GM12878 (cell line): ENCODE measurements around the gene MRPS5. TPM values are rescaled to one million over a fixed set of nuclear protein-coding genes. Genes with fewer than 3 reads are reported as not detected.

ENCODE experiments used
- ATF7 ChIP-seq: fragments of 450-650 bp; IDR thresholded peaks from 2 replicates; pipeline ENCODE4 v1.6.1; 2016; ENCODE audit warnings: low read depth, mild to moderate bottlenecking
- CEBPB ChIP-seq, 2 experiments: fragments of 150-350 bp in 1 of 2; IDR thresholded peaks; 2 replicates each; pipeline ENCODE4 v1.6.1; 2012 to 2014; ENCODE audit warnings: low read depth in 2 of 2, low read length in 2 of 2, borderline replicate concordance in 1 of 2, inconsistent platforms in 1 of 2
- CHD2 ChIP-seq: IDR thresholded peaks from 2 replicates; pipeline ENCODE4 v1.6.1; 2011; ENCODE audit warnings: low read depth, low read length, improper control_type of control experiment, borderline replicate concordance
- CREM ChIP-seq: IDR thresholded peaks from 2 replicates; pipeline ENCODE4 v1.6.1; 2014; ENCODE audit warnings: antibody characterized with exemption, low read depth
- EZH2 ChIP-seq: IDR thresholded peaks from 2 replicates; pipeline ENCODE4 v1.6.1; 2012; ENCODE audit warnings: low read depth, mild to moderate bottlenecking, control low read depth, inconsistent platforms, low read length, borderline replicate concordance; ENCODE audit not compliant: control insufficient read depth
- MLLT1 ChIP-seq: fragments of 450-650 bp; IDR thresholded peaks from 2 replicates; pipeline ENCODE4 v1.6.1; 2016; ENCODE audit warnings: mild to moderate bottlenecking
- MYC ChIP-seq: IDR thresholded peaks from 2 replicates; pipeline ENCODE4 v1.6.1; 2011; ENCODE audit warnings: mild to moderate bottlenecking, low read length, moderate library complexity, inconsistent platforms; ENCODE audit not compliant: insufficient read depth, insufficient replicate concordance, insufficient read length, severe bottlenecking
- NR2F1 ChIP-seq: fragments of 450-650 bp; conservative IDR thresholded peaks from 2 replicates; pipeline ENCODE4 v1.6.1; 2017; ENCODE audit warnings: mild to moderate bottlenecking
- PAX8 ChIP-seq: fragments of 450-650 bp; IDR thresholded peaks from 2 replicates; pipeline ENCODE4 v1.6.1; 2017; ENCODE audit warnings: mild to moderate bottlenecking, moderate library complexity
- RELA ChIP-seq: fragments of 450-650 bp; IDR thresholded peaks from 2 replicates; pipeline ENCODE4 v1.8.0; 2014; ENCODE audit warnings: borderline replicate concordance; ENCODE audit not compliant: partially characterized antibody
- RELB ChIP-seq: fragments of 450-650 bp; IDR thresholded peaks from 2 replicates; pipeline ENCODE4 v1.6.1; 2017; ENCODE audit warnings: low read depth, mild to moderate bottlenecking, moderate library complexity
- SREBF1 ChIP-seq: IDR thresholded peaks from 2 replicates; pipeline ENCODE4 v1.6.1; 2012; ENCODE audit warnings: mild to moderate bottlenecking, low read length
- ZNF622 ChIP-seq: fragments of 450-650 bp; IDR thresholded peaks from 2 replicates; pipeline ENCODE4 v1.6.1; 2017; ENCODE audit warnings: mild to moderate bottlenecking, inconsistent platforms
- polyA plus RNA-seq, 11 experiments: library from polyadenylated mRNA; depleted of rRNA in 4 of 11; unstranded in 6 of 11; stranded (reverse) in 5 of 11; fragments of >200 nt; fragmentation: Nextera tagmentation in 4 of 11; fragmentation: Illumina TruSeq in 1 of 11; extraction: Ambion mirVana in 4 of 11; extraction: Trizol in 1 of 11; gene quantifications; 1 replicate in 1 of 11; 2 replicates in 10 of 11; pipeline versions ENCODE4 v1.2.1 to v1.2.3, GENCODE V29; 2011 to 2016; ENCODE audit warnings: inconsistent platforms in 2 of 11, missing spikeins in 2 of 11, low read depth in 1 of 11
- total RNA-seq, 4 experiments: library from RNA; depleted of rRNA in 3 of 4; stranded (reverse); fragments of >200 nt in 3 of 4; fragmentation: Illumina TruSeq in 1 of 4; extraction: Trizol in 1 of 4; gene quantifications; 2 replicates each; pipeline versions ENCODE4 v1.2.1 to v1.2.3, GENCODE V29; 2013 to 2021
- TF ChIP-seq, protein P1 (sequence below): fragments of 450-650 bp; IDR thresholded peaks from 2 replicates; pipeline ENCODE4 v1.6.1; 2017; ENCODE audit warnings: antibody characterized with exemption, mild to moderate bottlenecking, moderate library complexity
- TF ChIP-seq, protein P2 (sequence below): fragments of 450-650 bp; conservative IDR thresholded peaks from 2 replicates; pipeline ENCODE4 v1.6.1; 2017; ENCODE audit warnings: mild to moderate bottlenecking, moderate library complexity
- TF ChIP-seq, protein P3 (sequence below): IDR thresholded peaks from 2 replicates; pipeline ENCODE4 v1.6.1; 2011; ENCODE audit warnings: borderline replicate concordance, low read depth, mild to moderate bottlenecking, moderate library complexity, low read length; ENCODE audit not compliant: insufficient read depth, poor library complexity, severe bottlenecking

MRPS5 gene
- total and polyA plus RNA-seq, 10 of the 15 experiments (the other 5 are each of a cell fraction or from before 2014, with no cell fraction given) = 54.8 to 93.0 (median 76.3) TPM

DNA sequence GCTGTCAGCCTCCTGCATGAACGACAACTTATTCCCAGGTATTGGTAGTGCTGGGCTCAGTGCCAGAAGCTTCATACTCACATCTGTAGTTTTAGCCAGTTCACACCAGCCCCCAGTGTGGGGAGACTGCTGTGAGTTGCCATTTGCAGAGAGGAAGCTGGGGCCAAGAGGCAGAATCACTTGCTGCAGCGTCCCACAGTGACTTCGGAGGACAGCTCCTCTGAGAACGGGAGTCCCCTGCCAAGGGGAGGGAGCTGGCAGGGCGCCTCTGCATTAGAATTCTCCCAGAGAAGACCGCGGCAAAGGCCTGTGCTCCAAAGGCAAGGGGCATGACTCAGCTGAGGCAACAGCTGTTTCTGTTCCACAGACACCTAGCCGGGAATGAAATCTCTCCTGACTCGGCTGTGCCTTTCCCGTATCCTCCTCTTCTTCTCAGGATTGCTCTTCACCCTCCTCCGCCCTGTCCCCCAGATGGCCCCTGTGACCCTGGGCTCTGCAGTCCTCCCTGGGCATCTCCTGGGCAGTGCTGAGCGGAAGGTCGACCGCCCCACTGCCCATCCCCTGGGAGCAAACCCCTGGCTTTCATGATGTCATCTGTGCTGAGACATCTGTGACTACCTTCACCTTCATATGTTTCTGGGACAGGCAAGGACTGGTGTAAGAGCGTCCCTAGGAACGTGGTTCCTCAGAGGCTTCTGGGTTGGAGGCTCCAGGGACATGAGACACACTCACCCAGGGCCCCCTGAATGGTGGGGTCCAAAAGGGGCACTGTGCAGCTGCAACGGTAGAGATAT lies 78.1 kb downstream of the MRPS5 start (continued):
- TF ChIP-seq CEBPB (IDR thresholded peaks at IDR 0.05; ENCODE audit: borderline replicate concordance in 1 of 2, low read depth in 2 of 2, low read length in 2 of 2) (no peak), NR2F1 (0 out of 2 replicates have a peak, but pooled peaks have one; percentile 8), CREM (no peak), MYC (no peak), EZH2 (no peak), CHD2 (no peak), SREBF1 (no peak), ATF7 (0 out of 2 replicates have a peak, but pooled peaks have one; percentile 14), RELA (no peak), ZNF622 (no peak), MLLT1 (no peak), PAX8 (no peak), RELB (peak; percentile 90)
- TF ChIP-seq, protein P1, sequence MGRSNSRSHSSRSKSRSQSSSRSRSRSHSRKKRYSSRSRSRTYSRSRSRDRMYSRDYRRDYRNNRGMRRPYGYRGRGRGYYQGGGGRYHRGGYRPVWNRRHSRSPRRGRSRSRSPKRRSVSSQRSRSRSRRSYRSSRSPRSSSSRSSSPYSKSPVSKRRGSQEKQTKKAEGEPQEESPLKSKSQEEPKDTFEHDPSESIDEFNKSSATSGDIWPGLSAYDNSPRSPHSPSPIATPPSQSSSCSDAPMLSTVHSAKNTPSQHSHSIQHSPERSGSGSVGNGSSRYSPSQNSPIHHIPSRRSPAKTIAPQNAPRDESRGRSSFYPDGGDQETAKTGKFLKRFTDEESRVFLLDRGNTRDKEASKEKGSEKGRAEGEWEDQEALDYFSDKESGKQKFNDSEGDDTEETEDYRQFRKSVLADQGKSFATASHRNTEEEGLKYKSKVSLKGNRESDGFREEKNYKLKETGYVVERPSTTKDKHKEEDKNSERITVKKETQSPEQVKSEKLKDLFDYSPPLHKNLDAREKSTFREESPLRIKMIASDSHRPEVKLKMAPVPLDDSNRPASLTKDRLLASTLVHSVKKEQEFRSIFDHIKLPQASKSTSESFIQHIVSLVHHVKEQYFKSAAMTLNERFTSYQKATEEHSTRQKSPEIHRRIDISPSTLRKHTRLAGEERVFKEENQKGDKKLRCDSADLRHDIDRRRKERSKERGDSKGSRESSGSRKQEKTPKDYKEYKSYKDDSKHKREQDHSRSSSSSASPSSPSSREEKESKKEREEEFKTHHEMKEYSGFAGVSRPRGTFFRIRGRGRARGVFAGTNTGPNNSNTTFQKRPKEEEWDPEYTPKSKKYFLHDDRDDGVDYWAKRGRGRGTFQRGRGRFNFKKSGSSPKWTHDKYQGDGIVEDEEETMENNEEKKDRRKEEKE = no peak
- TF ChIP-seq, protein P2, sequence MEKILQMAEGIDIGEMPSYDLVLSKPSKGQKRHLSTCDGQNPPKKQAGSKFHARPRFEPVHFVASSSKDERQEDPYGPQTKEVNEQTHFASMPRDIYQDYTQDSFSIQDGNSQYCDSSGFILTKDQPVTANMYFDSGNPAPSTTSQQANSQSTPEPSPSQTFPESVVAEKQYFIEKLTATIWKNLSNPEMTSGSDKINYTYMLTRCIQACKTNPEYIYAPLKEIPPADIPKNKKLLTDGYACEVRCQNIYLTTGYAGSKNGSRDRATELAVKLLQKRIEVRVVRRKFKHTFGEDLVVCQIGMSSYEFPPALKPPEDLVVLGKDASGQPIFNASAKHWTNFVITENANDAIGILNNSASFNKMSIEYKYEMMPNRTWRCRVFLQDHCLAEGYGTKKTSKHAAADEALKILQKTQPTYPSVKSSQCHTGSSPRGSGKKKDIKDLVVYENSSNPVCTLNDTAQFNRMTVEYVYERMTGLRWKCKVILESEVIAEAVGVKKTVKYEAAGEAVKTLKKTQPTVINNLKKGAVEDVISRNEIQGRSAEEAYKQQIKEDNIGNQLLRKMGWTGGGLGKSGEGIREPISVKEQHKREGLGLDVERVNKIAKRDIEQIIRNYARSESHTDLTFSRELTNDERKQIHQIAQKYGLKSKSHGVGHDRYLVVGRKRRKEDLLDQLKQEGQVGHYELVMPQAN = no peak
- TF ChIP-seq, protein P3, sequence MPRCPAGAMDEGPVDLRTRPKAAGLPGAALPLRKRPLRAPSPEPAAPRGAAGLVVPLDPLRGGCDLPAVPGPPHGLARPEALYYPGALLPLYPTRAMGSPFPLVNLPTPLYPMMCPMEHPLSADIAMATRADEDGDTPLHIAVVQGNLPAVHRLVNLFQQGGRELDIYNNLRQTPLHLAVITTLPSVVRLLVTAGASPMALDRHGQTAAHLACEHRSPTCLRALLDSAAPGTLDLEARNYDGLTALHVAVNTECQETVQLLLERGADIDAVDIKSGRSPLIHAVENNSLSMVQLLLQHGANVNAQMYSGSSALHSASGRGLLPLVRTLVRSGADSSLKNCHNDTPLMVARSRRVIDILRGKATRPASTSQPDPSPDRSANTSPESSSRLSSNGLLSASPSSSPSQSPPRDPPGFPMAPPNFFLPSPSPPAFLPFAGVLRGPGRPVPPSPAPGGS = peak; percentile 56
